GM21528 (cell line): Measurements from ENCODE around the gene MKNK1.

ENCODE experiments used
- ATAC-seq: cut with Tn5 transposase; IDR thresholded peaks from one replicate; pipeline ENCODE4 v1.9.1; 2021; ENCODE audit warnings: mild to moderate bottlenecking, moderate library complexity; ENCODE audit not compliant: unreplicated experiment, low FRiP score

MKNK1 gene

DNA sequence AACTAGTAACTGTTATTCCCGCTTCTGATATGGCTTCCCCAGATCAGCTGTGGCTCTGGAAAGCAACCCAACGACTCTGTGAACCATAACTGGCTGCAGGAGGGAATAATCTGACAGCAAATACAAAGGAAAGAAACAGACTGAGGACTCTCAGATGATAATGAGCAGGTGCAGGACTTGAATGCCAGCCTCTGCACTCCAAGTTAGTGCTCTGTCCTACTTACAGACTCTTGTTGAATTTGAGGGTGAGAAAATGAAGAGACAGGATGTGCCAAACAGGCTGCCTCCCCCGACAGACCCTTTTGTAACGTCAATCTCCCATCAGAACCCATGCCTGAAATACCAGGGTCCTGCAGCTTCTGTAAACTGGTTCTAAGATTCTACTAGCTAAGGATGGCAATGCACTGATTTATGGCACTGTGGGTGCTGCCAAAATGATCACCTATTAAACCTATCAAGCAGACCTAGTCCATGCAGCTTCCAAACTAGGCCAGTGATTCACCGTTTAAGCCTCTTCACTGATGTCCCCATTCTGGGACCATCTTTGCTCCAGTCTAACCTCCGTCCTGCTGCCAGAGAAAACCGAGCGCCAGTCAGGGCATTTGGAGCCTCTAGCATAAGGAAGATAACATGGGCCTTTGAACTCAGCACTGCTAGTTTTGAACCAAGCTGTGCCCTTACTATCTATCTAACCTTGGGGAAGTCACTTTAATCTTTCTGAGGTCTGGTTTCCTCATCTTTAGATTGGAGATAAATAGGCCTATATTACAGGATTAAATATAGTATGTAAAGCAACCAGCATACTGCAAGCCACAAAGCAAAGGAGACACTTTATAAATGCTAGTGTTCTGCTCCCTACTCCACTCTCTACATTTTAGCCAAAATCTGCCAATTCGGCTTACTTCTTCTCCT is 4.8 kb downstream of the MKNK1 start:
- no peak for ATAC-seq

DNA sequence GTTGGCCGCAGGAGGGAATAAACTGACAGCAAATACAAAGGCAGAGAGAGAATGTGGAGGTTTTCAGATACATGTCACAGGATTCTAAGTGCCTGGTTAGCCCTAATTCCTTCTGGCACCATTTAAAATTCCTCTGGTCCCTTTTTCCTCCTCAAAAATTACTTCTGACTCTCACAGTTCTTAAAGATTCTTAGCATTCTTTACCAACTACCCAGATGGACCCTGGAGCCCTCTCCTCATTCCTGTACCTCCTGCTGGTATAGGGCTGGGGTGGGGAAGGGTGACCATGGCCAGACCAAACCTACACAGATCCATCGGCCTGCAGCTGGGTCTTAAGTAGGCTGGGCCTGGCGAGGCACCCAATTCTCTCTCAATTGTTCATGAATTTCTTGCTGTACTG is 7.2 kb downstream of the MKNK1 start:
- no peak for ATAC-seq

DNA sequence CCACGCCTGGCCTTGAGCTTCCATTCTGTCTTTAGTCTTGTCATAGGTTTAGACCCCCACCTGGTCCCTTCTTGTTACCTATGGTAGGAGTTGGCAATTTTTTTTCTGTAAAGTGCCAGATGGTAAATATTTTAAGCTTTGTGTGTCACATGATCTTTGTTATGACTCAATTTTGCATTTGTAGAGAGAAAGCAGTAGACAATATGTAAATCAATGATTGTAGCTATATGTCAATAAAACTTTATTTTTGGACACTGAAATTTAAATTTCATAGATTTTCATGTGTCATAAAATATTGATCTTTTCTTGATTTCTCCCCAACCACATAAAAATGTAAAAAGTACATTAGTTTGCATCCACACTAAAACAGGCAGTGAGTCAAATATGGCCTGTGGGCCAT is 8.0 kb downstream of the MKNK1 start:
- ATAC-seq, result no peak

DNA sequence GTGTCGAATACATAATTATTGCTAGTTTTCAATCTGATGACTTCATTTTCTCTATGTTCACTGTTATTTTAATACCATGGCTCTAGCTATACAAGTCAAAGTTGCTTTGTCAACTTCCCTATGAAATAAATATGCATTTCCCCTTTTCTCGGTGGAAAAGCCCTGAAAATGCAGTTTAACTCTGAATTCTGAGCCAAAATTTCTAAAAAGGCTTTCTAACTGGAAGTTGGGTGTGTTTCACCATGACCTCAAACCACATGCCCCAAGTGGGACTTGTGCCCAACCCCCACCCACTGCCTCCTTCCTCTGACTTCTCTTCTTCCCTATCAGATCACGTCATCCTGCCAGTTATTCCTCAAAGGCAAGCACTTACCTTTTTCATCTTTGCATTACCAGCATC is 8.9 kb downstream of the MKNK1 start:
- ATAC-seq, result no peak

DNA sequence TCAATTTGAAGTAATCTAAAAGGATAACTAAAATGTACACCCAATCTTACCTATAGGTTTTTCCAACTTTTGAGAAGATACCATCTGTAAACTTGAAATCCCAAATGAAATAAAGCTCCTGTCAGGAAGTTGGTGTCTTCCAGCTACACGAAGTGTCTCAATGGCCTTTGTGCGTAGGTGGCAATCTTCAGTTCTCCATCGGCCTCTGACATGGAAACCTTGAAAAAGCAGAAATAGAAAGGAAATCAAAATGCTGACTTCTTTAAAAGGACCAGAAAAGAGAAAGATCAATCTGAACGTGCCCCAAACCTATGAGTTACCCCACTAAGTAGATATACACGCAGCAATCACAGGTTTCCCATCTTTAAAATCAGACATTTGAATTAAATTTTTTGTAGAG is 10.0 kb downstream of the MKNK1 start:
- ATAC-seq, result no peak

DNA sequence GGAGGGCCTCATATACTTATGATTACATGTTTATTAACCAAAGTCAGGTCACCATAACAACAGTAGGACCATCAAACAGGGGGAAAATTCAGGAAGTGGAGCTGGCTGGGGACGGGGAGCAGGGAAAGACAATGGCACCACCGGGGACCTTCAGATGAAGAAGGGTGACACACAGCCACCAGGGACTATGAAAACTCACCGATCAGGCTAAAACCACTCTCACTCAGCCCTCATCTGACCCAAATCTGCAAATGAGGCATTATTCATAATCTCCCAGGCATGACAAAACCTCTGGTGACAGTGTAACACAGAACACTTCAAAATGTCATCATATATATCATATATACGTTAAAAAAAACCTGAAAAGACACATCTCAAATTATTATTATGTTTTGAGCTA is 11.2 kb downstream of the MKNK1 start:
- ATAC-seq, result no peak

DNA sequence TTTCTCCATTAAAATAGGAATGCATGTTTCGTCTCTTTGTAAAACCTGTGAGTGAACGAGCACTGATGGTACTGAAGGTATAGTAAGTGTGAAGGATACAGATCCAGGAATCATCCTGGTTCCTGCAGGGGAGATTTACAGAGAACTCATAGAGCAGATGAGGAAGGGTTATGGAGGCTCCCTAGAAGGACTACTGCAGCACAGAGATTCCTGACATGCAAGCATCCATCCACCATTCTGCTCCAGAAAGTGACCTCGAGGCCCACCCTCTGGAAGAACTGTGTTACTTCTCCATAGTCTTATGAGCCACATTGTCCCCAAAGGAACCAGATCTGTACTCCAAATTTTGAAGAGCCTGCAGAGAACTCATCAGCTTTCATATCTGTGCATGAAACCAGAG is 14.5 kb downstream of the MKNK1 start:
- no peak for ATAC-seq

DNA sequence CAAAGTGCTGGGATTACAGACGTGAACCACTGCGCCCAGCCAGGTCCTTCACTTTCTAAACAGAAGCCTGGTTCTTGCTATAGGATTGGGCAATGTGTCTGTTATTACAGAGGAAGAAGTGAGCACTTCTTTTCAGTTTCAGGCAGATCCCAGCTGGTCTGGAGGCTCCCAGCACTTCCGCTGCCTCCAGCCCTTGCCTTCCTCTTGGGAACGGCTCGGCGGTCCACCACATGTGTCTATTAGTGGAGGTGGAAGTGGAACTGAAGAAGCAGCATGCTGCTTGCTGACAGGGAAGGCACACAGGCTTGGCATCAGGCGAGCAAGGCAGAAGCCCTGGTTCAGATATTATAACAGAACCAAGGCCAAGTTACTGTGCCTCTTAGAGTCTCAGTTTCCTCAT is 17.0 kb downstream of the MKNK1 start:
- no peak for ATAC-seq

DNA sequence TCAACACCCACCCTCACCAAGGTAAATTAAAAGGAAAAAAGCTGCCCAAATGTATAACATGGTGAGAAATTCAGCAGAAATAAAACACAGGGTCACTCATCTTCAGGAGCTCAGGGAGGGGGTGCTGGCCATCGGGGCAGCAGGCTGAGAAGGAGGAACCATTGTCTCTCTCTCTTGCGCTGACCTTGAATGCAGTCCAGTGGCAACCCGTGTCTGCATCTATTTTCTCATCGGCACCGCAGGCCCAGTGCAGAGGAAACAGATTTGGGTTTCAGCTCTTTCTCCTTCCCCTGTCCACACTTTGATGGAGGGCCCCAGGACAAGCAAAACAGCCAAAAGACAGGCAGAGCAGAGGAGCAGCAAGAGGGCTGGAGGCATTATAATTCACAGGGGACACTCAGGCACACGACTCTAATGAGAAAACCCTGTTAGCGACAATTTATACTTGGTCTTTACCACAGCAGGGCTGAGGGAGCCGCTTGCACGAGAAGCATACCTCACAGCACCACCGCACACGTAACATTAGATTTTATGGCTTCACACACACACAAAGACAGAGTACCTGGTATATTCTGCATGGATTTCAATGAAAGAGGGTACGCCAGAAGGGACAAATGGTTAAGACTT is 18.6 kb downstream of the MKNK1 start:
- ATAC-seq, result no peak

DNA sequence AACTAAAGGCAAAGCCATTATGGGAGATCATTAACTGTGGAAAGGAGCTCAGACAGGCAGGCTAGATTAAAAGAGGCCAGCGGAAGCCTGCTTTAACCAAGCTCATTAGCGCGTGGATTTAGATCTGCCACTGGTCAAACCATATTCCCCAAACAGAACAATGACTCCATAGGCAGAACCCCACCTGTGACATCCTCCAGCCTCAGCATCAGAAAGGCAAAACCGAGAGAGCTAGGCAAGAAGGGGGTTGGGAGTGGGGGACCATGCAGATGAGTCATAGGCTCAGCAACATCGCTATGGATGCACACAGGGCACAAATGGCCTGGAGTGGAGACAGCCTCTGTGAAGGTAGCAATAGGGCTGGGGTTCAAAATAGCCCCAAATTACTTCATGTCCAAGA is 20.6 kb downstream of the MKNK1 start:
- ATAC-seq, result no peak

DNA sequence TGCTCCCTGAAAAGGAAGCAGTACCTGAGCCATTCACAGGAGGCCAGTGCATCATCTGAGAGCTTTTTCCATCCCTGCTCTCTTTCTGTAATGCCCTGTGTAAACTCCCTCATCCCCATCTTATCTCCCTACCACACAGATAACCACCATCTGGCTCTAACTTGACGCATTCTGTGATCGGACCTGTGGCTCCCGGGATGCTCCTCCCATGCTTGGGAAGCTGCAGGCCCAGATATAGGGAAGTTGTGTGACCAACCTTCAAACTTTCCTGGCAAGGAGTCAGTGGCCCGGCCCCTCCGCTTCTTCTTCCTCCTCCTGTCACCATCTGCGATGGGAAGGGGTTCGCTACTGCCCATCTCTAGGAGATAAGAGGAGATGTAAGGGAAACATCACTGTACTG is 21.1 kb downstream of the MKNK1 start:
- no peak for ATAC-seq

DNA sequence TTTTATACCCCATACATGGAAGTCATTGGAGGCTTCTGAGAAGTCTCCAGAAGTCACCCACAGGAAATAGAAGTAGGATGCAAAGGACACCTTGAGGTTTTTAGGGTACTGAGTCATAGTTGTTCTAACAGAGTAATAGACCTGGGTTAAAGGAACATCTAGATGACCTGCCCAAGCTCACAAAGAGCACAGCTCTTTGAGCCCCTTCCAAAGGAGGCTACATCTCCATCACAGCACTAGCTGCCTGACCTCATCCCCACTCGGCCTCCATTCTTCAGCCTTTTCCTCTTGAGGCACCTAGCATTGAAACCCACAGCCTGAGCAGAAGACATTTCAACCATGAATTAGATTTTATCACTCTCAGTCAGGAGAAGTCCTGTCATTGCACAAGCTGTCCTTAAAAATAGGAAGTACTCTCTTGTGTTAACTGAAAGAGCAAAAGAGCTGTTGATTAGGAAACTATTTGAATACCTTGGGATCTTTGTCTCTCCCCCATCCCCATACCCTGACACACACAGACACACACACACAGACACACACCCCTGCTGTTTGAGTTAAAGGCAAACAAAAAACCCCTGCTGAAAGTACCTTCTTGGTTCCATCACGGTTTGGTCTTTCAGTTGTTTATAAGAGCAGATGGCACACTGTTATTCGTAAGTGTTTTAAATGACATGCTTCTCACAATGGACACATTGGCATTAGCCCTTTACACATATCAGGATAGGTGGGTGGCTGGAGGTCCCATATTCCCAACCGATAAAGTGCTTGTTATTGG is 22.2 kb downstream of the MKNK1 start:
- no peak for ATAC-seq

DNA sequence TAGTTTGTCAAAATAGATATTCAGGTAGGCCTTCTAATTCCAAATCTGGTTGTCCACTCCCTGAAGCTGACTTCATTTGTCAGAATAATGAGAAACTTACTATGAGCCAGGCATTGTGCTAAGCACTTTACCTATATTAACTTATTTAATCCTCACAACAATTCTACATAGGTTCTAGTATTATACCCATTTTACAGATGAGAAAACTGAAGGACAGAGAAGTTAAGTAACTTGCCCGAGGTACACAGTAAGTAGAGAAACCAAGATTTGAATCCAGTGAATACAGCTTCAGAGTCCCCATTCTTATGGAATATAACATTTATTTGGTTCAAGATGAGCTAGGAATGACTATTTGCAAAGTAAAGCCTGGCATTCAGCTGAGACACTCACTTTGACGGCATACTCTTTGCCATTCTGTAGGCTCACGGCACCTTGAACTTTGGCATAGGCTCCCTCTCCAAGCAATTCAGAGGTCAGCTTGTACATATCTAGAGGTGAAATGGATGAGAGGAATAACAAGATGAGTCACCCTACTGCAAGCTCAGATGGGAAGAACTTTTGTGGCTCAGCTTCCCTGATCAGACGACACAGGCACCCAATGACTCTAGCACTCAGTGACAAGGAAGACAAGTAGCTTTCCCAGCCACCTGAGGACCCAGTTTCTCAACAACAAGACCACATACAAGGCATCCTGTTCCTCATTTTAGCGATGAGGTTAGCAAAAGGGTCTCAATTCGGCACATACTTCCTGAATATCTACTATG is 23.7 kb downstream of the MKNK1 start:
- no peak for ATAC-seq

DNA sequence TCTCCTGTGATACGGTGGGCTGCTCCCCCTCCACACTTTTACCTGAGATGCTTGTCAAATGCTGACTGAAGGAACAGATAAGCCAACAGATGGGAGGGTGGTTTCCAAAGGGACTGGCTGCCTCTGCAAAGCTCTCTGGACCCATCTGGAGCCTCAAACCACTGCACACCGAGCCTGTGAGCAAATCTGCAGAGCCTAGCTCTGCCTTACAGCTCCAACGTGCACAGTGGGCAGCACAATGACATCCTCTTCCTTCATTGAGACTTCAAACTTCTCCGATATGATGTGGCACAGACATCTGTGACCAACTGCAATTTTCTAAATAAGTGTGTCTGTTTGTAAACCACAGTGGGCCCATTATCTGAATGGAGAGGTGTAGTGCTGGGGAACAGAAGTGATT is 26.4 kb downstream of the MKNK1 start:
- ATAC-seq, result no peak

DNA sequence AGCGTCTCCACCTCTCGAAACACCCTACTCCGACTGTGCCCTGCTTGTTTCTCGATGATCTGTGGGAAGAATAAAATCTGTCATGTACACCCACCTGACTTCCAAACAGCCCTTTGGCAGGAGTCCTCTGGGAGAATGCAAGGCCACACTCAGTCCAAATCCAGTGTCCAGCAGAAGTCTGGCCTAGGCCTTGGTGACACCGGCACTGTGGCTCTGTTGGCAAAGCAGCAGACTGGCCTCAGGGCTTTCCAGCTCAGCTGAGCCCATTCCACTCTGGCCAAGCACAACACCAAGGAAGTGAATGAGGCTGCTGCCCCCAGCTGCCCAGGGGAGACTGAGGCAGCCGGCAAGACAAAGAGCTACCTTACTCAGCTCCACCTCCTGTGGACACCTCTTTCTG is 27.5 kb downstream of the MKNK1 start:
- ATAC-seq, result no peak

DNA sequence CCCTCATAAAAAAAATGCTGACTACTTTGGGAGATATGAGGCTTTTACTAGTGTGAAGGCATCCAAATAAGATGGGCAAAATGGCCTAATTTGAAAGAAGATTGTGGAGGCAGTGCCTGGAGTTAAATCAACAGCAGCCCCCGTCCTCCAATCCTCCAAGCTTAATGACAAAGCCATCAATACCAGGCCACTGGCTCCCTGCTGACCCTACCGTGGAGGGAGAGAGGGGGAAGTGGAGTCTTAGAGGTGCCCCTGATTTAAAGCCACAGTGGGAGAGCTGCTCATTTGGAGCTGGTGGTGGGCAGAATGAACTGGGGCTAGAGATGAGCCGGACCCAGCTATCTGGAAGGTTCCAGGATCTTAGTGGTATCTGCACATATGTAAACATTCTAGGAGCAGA is 28.3 kb downstream of the MKNK1 start:
- ATAC-seq, result no peak

DNA sequence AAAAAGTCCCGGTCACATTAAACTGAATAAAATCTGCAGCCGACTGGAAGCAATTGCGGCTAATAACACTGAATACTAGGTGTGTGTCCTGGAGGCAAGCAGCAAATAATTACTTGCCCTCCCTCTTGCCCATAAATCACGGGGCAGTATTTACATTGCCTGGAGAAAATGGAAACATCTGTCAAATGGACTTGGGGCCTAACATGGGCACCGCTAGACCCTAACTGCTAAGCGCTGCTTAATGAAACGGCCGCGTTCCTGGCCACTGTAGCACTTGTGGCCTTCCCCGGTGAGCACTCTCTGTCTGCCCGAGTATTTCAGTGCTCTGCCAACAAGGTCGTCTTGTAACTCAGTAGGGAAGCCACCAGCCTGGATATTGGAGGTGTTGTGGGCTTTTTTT is 28.8 kb downstream of the MKNK1 start:
- ATAC-seq, result no peak

DNA sequence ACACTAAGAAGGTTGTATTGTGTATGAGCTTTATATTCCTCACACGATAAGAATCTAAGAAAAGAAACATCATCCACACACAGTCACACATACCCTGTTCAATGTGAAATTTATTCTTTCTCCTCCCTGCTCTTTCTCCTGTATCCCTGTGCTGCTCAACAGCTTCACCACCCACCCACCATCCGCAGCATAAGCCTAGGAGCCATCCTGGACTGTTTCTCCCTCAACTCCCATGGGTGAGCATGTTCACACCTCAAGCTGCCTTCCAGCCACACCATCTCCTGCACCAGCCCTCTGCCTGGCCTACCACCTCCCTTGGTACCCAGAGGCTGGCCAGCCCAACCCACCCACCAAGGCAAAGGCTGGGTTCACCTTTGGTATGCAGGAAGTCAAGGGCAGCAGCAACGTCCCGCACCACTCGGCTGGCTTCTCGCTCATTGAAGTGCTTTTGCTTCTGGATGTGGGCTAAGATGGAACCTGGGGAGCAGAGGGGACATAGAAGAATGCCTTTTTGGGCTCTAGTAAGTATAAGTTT is 32.3 kb downstream of the MKNK1 start:
- no peak for ATAC-seq

DNA sequence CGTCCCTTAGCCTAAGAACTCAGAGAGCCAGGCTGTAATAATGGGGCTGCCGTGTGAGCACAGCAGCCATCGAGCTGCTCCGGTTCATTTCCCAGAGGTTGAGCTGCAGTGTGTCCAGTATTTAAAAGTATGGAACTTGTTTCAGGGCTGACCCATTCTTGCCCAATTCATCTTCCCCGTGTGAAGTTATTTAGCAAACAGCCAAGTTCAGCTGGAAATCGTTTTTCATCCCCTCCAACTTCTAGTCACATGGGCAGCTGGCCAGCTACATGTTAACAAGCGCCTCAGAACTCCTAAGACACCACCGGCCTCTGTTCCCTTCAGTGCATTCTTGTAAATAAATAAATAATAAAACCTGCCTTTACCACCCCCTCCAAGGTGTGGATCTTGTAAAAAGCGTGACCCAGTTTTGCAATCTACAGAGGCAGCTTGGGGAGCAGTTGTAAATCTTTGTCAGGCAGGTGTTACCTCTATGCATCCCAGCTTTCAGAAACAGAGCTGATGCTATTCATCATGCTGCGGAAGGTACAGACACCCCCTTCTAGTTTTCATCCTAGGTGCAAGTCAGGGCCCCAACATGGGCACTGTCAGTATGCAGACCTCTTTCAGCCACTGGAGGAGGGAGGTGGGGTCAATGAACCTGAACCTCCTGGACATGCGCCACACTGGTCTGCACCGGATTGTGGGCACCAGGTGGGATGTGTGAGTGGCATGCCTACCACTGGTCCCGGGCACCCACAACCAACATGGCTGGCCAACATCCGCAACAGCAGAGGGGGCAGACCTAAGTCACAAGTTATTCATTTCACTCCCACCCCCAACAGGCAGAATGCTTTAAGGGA is 34.0 kb downstream of the MKNK1 start:
- ATAC-seq, result no peak

DNA sequence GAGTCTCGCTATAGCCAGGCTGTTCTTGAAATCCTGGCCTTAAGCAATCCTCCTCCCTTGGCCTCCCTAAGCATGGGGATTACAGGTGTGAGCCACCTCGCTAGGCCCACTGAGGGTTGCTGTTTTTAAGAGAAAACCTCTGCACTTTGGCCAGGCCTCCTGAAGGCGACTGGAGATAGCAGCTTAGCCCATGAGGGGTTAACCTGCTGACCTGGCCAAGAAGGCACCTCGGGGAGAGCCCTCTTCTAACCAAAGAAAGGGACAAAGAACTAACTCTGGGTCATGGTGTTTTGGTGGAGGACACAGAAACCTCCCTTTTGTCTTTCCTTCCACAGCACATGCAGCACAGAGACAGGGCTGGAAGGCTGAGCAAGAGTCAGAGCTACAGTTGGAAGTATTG is 35.0 kb downstream of the MKNK1 start:
- no peak for ATAC-seq
